GM12878 (cell line): Measurements from ENCODE around the gene ATP6V0A4. TPM values are rescaled to one million over a fixed set of nuclear protein-coding genes. Genes with fewer than 3 reads are reported as not detected.

Experiments
- CEBPB ChIP-seq, 2 experiments: fragments of 150-350 bp in 1 of 2; IDR thresholded peaks; 2 replicates each; pipeline ENCODE4 v1.6.1; 2012 to 2014; ENCODE audit warnings: low read depth in 2 of 2, low read length in 2 of 2, borderline replicate concordance in 1 of 2, inconsistent platforms in 1 of 2
- JUNB ChIP-seq: IDR thresholded peaks from 2 replicates; pipeline ENCODE4 v1.6.1; 2016; ENCODE audit warnings: antibody characterized with exemption, mild to moderate bottlenecking
- MEF2A ChIP-seq: IDR thresholded peaks from 2 replicates; pipeline ENCODE4 v1.6.1; 2011; ENCODE audit warnings: low read depth, mild to moderate bottlenecking, low read length, moderate library complexity; ENCODE audit not compliant: insufficient read depth
- MXI1 ChIP-seq: fragments of 150-350 bp; IDR thresholded peaks from 2 replicates; pipeline ENCODE4 v1.6.1; 2011; ENCODE audit warnings: low read depth, mild to moderate bottlenecking, inconsistent platforms, low read length, improper control_type of control experiment
- RBBP5 ChIP-seq: fragments of 200-600 bp; sonication (generic); conservative IDR thresholded peaks from 2 replicates; pipeline ENCODE4 v1.6.1; 2016
- polyA plus RNA-seq, 11 experiments: library from polyadenylated mRNA; depleted of rRNA in 4 of 11; unstranded in 6 of 11; stranded (reverse) in 5 of 11; fragments of >200 nt; fragmentation: Nextera tagmentation in 4 of 11; fragmentation: Illumina TruSeq in 1 of 11; extraction: Ambion mirVana in 4 of 11; extraction: Trizol in 1 of 11; gene quantifications; 1 replicate in 1 of 11; 2 replicates in 10 of 11; pipeline versions ENCODE4 v1.2.1 to v1.2.3, GENCODE V29; 2011 to 2016; ENCODE audit warnings: inconsistent platforms in 2 of 11, missing spikeins in 2 of 11, low read depth in 1 of 11
- total RNA-seq, 4 experiments: library from RNA; depleted of rRNA in 3 of 4; stranded (reverse); fragments of >200 nt in 3 of 4; fragmentation: Illumina TruSeq in 1 of 4; extraction: Trizol in 1 of 4; gene quantifications; 2 replicates each; pipeline versions ENCODE4 v1.2.1 to v1.2.3, GENCODE V29; 2013 to 2021
- TF ChIP-seq, protein P1 (sequence below): fragments of 450-650 bp; IDR thresholded peaks from 2 replicates; pipeline ENCODE4 v1.6.1; 2017; ENCODE audit warnings: borderline replicate concordance
- TF ChIP-seq, protein P2 (sequence below): IDR thresholded peaks from 2 replicates; pipeline ENCODE4 v1.6.1; 2011; ENCODE audit warnings: borderline replicate concordance, low read depth, mild to moderate bottlenecking, moderate library complexity, mixed read lengths, low read length; ENCODE audit not compliant: insufficient read depth; ENCODE audit errors: extremely low read length

Gene ATP6V0A4
- total and polyA plus RNA-seq, 10 of the 15 experiments (the other 5 are each of a cell fraction or from before 2014, with no cell fraction given), result not detected

DNA sequence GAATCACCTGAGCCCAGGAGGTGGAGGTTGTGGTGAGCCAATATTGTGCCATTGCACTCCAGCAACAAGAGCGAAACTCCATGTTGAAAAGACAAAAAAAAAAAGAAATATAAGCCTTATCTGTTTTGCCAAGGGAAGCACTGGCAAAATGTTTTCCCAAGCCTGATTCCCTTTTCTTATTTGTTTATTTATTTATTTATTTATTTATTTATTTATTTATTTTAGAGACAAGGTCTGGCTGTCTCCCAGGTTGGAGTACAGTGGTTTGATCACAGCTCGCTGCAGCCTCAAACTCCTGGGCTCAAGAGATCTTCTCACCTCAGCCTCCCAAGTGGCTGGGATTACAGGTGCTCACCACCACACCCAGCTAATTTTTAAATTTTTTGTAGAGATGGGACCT is 141.0 kb downstream of the ATP6V0A4 start (continued):
- TF ChIP-seq, protein P1, sequence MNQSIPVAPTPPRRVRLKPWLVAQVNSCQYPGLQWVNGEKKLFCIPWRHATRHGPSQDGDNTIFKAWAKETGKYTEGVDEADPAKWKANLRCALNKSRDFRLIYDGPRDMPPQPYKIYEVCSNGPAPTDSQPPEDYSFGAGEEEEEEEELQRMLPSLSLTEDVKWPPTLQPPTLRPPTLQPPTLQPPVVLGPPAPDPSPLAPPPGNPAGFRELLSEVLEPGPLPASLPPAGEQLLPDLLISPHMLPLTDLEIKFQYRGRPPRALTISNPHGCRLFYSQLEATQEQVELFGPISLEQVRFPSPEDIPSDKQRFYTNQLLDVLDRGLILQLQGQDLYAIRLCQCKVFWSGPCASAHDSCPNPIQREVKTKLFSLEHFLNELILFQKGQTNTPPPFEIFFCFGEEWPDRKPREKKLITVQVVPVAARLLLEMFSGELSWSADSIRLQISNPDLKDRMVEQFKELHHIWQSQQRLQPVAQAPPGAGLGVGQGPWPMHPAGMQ, result no peak
- TF ChIP-seq, protein P2, sequence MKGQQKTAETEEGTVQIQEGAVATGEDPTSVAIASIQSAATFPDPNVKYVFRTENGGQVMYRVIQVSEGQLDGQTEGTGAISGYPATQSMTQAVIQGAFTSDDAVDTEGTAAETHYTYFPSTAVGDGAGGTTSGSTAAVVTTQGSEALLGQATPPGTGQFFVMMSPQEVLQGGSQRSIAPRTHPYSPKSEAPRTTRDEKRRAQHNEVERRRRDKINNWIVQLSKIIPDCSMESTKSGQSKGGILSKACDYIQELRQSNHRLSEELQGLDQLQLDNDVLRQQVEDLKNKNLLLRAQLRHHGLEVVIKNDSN, result no peak
- TF ChIP-seq JUNB (no peak), RBBP5 (no peak), MEF2A (no peak), CEBPB (IDR thresholded peaks at IDR 0.05; ENCODE audit: borderline replicate concordance in 1 of 2, low read depth in 2 of 2, low read length in 2 of 2) (no peak), MXI1 (no peak)
- TF ChIP-seq, all 136 proteins: peak for 0

Other genes with a start within 250 kb of the ATP6V0A4 start
- not detected in 2 replicates for gene SVOPL, start 96.8 kb downstream of the ATP6V0A4 start, total RNA-seq (2014; rRNA removed)
- not detected in 2 replicates for gene SVOPL, start 96.8 kb downstream of the ATP6V0A4 start, total RNA-seq (2014; rRNA removed; fragmentation: Illumina TruSeq; extraction: Trizol)
- gene SVOPL, start 96.8 kb downstream of the ATP6V0A4 start, total RNA-seq (2021), result not detected in 2 replicates
- gene SVOPL, start 96.8 kb downstream of the ATP6V0A4 start, polyA plus RNA-seq (2011; rRNA removed), result 0.15 TPM in 1 of 2 replicates, not detected in the other
- gene SVOPL, start 96.8 kb downstream of the ATP6V0A4 start, polyA plus RNA-seq (2014; fragmentation: Illumina TruSeq; extraction: Trizol), result not detected in 2 replicates
- gene SVOPL, start 96.8 kb downstream of the ATP6V0A4 start, polyA plus RNA-seq (2014; fragmentation: Nextera tagmentation; extraction: Ambion mirVana), result not detected
- not detected in 2 replicates for gene SVOPL, start 96.8 kb downstream of the ATP6V0A4 start, polyA plus RNA-seq (2014; rRNA removed)
- gene SVOPL, start 96.8 kb downstream of the ATP6V0A4 start, polyA plus RNA-seq (2016; fragmentation: Nextera tagmentation; extraction: Ambion mirVana), result not detected
- not detected in 2 replicates for gene TMEM213, start 202 bp downstream of the ATP6V0A4 start, total RNA-seq (2014; rRNA removed)
- gene TMEM213, start 202 bp downstream of the ATP6V0A4 start, total RNA-seq (2014; rRNA removed; fragmentation: Illumina TruSeq; extraction: Trizol), result not detected in 2 replicates
- not detected in 2 replicates for gene TMEM213, start 202 bp downstream of the ATP6V0A4 start, total RNA-seq (2021)
- not detected in 2 replicates for gene TMEM213, start 202 bp downstream of the ATP6V0A4 start, polyA plus RNA-seq (2011; rRNA removed)
- gene TMEM213, start 202 bp downstream of the ATP6V0A4 start, polyA plus RNA-seq (2014; fragmentation: Illumina TruSeq; extraction: Trizol), result not detected in 2 replicates
- gene TMEM213, start 202 bp downstream of the ATP6V0A4 start, polyA plus RNA-seq (2014; fragmentation: Nextera tagmentation; extraction: Ambion mirVana), result not detected
- gene TMEM213, start 202 bp downstream of the ATP6V0A4 start, polyA plus RNA-seq (2014; rRNA removed), result not detected in 2 replicates
- gene TMEM213, start 202 bp downstream of the ATP6V0A4 start, polyA plus RNA-seq (2016; fragmentation: Nextera tagmentation; extraction: Ambion mirVana), result not detected
- gene KIAA1549, start 183.2 kb upstream of the ATP6V0A4 start, total RNA-seq (2014; rRNA removed), result 0.16 and 0.23 TPM in 2 replicates
- 0.22 and 0.28 TPM in 2 replicates for gene KIAA1549, start 183.2 kb upstream of the ATP6V0A4 start, total RNA-seq (2014; rRNA removed; fragmentation: Illumina TruSeq; extraction: Trizol)
- gene KIAA1549, start 183.2 kb upstream of the ATP6V0A4 start, total RNA-seq (2021), result 0.74 and 0.82 TPM in 2 replicates
- 0.20 and 0.30 TPM in 2 replicates for gene KIAA1549, start 183.2 kb upstream of the ATP6V0A4 start, polyA plus RNA-seq (2011; rRNA removed)
- 0.32 TPM in 2 replicates for gene KIAA1549, start 183.2 kb upstream of the ATP6V0A4 start, polyA plus RNA-seq (2014; fragmentation: Illumina TruSeq; extraction: Trizol)
- gene KIAA1549, start 183.2 kb upstream of the ATP6V0A4 start, polyA plus RNA-seq (2014; fragmentation: Nextera tagmentation; extraction: Ambion mirVana), result under 1 TPM; 0.02 to 0.05 TPM
- gene KIAA1549, start 183.2 kb upstream of the ATP6V0A4 start, polyA plus RNA-seq (2014; rRNA removed), result 0.19 and 0.27 TPM in 2 replicates
- gene KIAA1549, start 183.2 kb upstream of the ATP6V0A4 start, polyA plus RNA-seq (2016; fragmentation: Nextera tagmentation; extraction: Ambion mirVana), result under 1 TPM; 0.03 to 0.05 TPM
- gene ZC3HAV1L, start 237.8 kb upstream of the ATP6V0A4 start, total RNA-seq (2014; rRNA removed), result 4.7 and 4.8 TPM in 2 replicates
- gene ZC3HAV1L, start 237.8 kb upstream of the ATP6V0A4 start, total RNA-seq (2014; rRNA removed; fragmentation: Illumina TruSeq; extraction: Trizol), result 4.5 and 6.6 TPM in 2 replicates
- gene ZC3HAV1L, start 237.8 kb upstream of the ATP6V0A4 start, total RNA-seq (2021), result 10.5 and 10.6 TPM in 2 replicates
- gene ZC3HAV1L, start 237.8 kb upstream of the ATP6V0A4 start, polyA plus RNA-seq (2011; rRNA removed), result 16.3 and 19.9 TPM in 2 replicates
- gene ZC3HAV1L, start 237.8 kb upstream of the ATP6V0A4 start, polyA plus RNA-seq (2014; fragmentation: Illumina TruSeq; extraction: Trizol), result 5.1 and 5.4 TPM in 2 replicates
- gene ZC3HAV1L, start 237.8 kb upstream of the ATP6V0A4 start, polyA plus RNA-seq (2014; fragmentation: Nextera tagmentation; extraction: Ambion mirVana), result under 1 TPM; 0.09 to 0.18 TPM
- gene ZC3HAV1L, start 237.8 kb upstream of the ATP6V0A4 start, polyA plus RNA-seq (2014; rRNA removed), result 10.8 and 11.5 TPM in 2 replicates
- gene ZC3HAV1L, start 237.8 kb upstream of the ATP6V0A4 start, polyA plus RNA-seq (2016; fragmentation: Nextera tagmentation; extraction: Ambion mirVana), result 1 to 10 TPM; 4.6 to 5.2 TPM